K562 (cell line): ENCODE results near the gene EXOC4. TPM values are rescaled to one million over a fixed set of nuclear protein-coding genes. Genes with fewer than 3 reads are reported as not detected.

Source experiments
- ELF1 ChIP-seq: fragments of 200-800 bp; sonication (Bioruptor generic); IDR thresholded peaks from 2 replicates; pipeline ENCODE4 v1.6.1; 2016; ENCODE audit warnings: missing genetic modification characterization, missing compliant biosample characterization
- SRSF9 ChIP-seq: fragments of 200-400 bp; formaldehyde crosslinking; IDR thresholded peaks from 2 replicates; pipeline ENCODE4 v1.6.1; 2017; ENCODE audit warnings: low read depth, low read length, borderline replicate concordance
- polyA plus RNA-seq, 8 experiments: library from polyadenylated mRNA; depleted of rRNA in 4 of 8; stranded (reverse) in 5 of 8; unstranded in 3 of 8; fragments of >200 nt; fragmentation: Nextera tagmentation in 2 of 8; fragmentation: Illumina TruSeq in 1 of 8; extraction: Ambion mirVana in 2 of 8; extraction: Trizol in 1 of 8; gene quantifications; 2 replicates each; pipeline versions ENCODE4 v1.2.1 to v1.2.3, GENCODE V29; 2011 to 2014; ENCODE audit warnings: inconsistent platforms in 1 of 8, missing spikeins in 1 of 8
- total RNA-seq, 7 experiments: library from RNA; depleted of rRNA in 6 of 7; stranded (reverse); fragments of >200 nt in 6 of 7; fragmentation: Illumina TruSeq in 2 of 7; extraction: Trizol in 2 of 7; gene quantifications; 2 replicates each; pipeline versions ENCODE4 v1.2.1 to v1.2.3, GENCODE V29; 2011 to 2021; ENCODE audit warnings: low replicate concordance in 1 of 7
- TF ChIP-seq, protein P1 (sequence below): fragments of 450-650 bp; formaldehyde crosslinking; IDR thresholded peaks from 2 replicates; pipeline ENCODE4 v1.4.0; 2022; ENCODE audit warnings: missing genetic modification characterization
- TF ChIP-seq, protein P2 (sequence below): fragments of 450-650 bp; IDR thresholded peaks from 2 replicates; pipeline ENCODE4 v1.7.0; 2016; ENCODE audit warnings: borderline replicate concordance
- TF ChIP-seq, protein P3 (sequence below): fragments of 250-450 bp; sonication (Bioruptor Pico); IDR thresholded peaks from 2 replicates; pipeline ENCODE4 v1.4.0; 2020
- TF ChIP-seq, protein P4 (sequence below): fragments of 250-450 bp; sonication (Bioruptor Pico); IDR thresholded peaks from 2 replicates; pipeline ENCODE4 v1.6.1; 2021; ENCODE audit warnings: mild to moderate bottlenecking

Gene EXOC4
- total and polyA plus RNA-seq, 9 of the 15 experiments (the other 6 are each of a cell fraction or from before 2014, with no cell fraction given), result 18.5 to 73.1 (median 46.6) TPM

DNA sequence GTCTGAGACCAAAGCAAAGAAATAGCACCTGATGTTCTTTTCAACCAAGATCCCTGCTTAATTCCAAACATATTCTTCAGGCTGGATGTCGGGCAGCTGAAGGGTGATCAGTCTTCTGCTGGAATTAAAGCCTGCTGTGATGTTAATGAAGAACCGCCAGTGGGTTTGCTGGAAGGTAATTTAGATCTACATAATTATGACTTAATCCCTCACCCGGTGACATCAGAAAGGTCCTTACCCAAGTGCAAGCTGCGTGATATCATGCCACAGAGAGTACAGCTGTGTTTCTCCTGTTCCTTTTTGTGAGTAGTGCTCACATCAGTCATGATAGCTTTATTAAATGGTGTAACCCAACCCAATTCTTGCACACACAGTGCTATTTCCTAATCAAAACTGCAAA is 845.2 kb downstream of the EXOC4 start (continued):
- TF ChIP-seq, protein P1, sequence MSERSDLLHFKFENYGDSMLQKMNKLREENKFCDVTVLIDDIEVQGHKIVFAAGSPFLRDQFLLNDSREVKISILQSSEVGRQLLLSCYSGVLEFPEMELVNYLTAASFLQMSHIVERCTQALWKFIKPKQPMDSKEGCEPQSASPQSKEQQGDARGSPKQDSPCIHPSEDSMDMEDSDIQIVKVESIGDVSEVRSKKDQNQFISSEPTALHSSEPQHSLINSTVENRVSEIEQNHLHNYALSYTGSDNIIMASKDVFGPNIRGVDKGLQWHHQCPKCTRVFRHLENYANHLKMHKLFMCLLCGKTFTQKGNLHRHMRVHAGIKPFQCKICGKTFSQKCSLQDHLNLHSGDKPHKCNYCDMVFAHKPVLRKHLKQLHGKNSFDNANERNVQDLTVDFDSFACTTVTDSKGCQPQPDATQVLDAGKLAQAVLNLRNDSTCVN (CRISPR knock-in tag), result no peak
- TF ChIP-seq, protein P2, sequence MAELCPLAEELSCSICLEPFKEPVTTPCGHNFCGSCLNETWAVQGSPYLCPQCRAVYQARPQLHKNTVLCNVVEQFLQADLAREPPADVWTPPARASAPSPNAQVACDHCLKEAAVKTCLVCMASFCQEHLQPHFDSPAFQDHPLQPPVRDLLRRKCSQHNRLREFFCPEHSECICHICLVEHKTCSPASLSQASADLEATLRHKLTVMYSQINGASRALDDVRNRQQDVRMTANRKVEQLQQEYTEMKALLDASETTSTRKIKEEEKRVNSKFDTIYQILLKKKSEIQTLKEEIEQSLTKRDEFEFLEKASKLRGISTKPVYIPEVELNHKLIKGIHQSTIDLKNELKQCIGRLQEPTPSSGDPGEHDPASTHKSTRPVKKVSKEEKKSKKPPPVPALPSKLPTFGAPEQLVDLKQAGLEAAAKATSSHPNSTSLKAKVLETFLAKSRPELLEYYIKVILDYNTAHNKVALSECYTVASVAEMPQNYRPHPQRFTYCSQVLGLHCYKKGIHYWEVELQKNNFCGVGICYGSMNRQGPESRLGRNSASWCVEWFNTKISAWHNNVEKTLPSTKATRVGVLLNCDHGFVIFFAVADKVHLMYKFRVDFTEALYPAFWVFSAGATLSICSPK, result no peak
- TF ChIP-seq, protein P3, sequence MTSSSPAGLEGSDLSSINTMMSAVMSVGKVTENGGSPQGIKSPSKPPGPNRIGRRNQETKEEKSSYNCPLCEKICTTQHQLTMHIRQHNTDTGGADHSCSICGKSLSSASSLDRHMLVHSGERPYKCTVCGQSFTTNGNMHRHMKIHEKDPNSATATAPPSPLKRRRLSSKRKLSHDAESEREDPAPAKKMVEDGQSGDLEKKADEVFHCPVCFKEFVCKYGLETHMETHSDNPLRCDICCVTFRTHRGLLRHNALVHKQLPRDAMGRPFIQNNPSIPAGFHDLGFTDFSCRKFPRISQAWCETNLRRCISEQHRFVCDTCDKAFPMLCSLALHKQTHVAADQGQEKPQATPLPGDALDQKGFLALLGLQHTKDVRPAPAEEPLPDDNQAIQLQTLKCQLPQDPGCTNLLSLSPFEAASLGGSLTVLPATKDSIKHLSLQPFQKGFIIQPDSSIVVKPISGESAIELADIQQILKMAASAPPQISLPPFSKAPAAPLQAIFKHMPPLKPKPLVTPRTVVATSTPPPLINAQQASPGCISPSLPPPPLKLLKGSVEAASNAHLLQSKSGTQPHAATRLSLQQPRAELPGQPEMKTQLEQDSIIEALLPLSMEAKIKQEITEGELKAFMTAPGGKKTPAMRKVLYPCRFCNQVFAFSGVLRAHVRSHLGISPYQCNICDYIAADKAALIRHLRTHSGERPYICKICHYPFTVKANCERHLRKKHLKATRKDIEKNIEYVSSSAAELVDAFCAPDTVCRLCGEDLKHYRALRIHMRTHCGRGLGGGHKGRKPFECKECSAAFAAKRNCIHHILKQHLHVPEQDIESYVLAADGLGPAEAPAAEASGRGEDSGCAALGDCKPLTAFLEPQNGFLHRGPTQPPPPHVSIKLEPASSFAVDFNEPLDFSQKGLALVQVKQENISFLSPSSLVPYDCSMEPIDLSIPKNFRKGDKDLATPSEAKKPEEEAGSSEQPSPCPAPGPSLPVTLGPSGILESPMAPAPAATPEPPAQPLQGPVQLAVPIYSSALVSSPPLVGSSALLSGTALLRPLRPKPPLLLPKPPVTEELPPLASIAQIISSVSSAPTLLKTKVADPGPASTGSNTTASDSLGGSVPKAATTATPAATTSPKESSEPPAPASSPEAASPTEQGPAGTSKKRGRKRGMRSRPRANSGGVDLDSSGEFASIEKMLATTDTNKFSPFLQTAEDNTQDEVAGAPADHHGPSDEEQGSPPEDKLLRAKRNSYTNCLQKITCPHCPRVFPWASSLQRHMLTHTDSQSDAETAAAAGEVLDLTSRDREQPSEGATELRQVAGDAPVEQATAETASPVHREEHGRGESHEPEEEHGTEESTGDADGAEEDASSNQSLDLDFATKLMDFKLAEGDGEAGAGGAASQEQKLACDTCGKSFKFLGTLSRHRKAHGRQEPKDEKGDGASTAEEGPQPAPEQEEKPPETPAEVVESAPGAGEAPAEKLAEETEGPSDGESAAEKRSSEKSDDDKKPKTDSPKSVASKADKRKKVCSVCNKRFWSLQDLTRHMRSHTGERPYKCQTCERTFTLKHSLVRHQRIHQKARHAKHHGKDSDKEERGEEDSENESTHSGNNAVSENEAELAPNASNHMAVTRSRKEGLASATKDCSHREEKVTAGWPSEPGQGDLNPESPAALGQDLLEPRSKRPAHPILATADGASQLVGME (CRISPR knock-in tag), result no peak
- TF ChIP-seq ELF1 (tag), result no peak
- no peak for TF ChIP-seq SRSF9
- TF ChIP-seq, protein P4, sequence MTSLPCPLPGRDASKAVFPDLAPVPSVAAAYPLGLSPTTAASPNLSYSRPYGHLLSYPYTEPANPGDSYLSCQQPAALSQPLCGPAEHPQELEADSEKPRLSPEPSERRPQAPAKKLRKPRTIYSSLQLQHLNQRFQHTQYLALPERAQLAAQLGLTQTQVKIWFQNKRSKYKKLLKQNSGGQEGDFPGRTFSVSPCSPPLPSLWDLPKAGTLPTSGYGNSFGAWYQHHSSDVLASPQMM (CRISPR knock-in tag), result no peak
- TF ChIP-seq, all 486 proteins: peak for 0
